ENCODE measurements around the gene CACNA1D. TPM values are rescaled to one million over a fixed set of nuclear protein-coding genes. Genes with fewer than 3 reads are reported as not detected.

The CACNA1D gene
- polyA plus RNA-seq, 1 donor (not counting 4 experiments of a cell fraction or from before 2014, with no cell fraction given) = 0.20 TPM

DNA sequence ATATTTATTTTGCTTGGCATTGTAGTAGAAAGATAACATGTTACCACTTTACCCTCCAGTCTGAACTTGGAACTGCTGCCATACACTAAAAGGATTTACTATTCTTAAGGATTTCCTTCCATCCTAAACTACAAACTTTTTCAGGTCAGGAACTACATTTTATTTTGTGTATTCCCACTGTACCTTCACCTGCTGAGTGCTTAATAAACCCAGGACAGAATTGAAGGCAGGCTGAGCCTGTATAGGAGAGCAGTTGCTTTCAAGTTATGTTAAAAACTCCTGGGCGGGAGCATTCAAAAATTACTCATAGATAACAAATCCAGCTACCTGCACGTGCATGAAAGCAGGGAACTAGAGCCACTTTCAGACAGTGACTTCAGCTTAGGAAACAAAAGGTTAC is 58.3 kb downstream of the CACNA1D start:
- Histone ChIP-seq H3K4me3 (ENCODE audit: control insufficient read depth in 2 of 3, extremely low read depth in 1 of 3, insufficient read depth in 2 of 3, low read depth in 1 of 3, low read length in 3 of 3) (no peak overlapping the region), H3K9ac (ENCODE audit: control insufficient read depth, extremely low read depth, insufficient read depth, low read length) (no peak overlapping the region), H3K27ac (ENCODE audit: control insufficient read depth, insufficient read depth, low read length) (no peak overlapping the region), H2AFZ (ENCODE audit: control insufficient read depth, low read length) (no peak overlapping the region), H3K9me3 (ENCODE audit: control insufficient read depth, low read depth, low read length) (no peaks in the 10 kb centered on the region), H3K79me2 (ENCODE audit: control insufficient read depth, insufficient read depth, low read length) (no peaks in the 10 kb centered on the region), H3K27me3 (ENCODE audit: control insufficient read depth, extremely low read depth, insufficient read depth, low read length) (no peaks in the 10 kb centered on the region), H3K4me1 (ENCODE audit: control insufficient read depth, extremely low read depth, insufficient read depth, low read length) (no peaks in the 10 kb centered on the region), H3K36me3 (ENCODE audit: control insufficient read depth in 2 of 2, extremely low read depth in 1 of 2, insufficient read depth in 2 of 2, low read length in 2 of 2) (no peaks in the 10 kb centered on the region), H4K20me1 (ENCODE audit: control insufficient read depth, extremely low read depth, insufficient read depth, low read length) (no peaks in the 10 kb centered on the region), H3K4me2 (ENCODE audit: control insufficient read depth, extremely low read depth, insufficient read depth, low read depth, low read length) (no peak overlapping the region), H3K9me1 (ENCODE audit: control insufficient read depth, extremely low read depth, insufficient read depth, low read length) (no peaks in the 10 kb centered on the region)
- no peak for DNase-seq (ENCODE audit: low read depth, low spot score)
- dilution Hi-C loops (cut with MboI; ENCODE audit: extremely low pct_ligation_motif_present, low sequenced_read_pairs) = no loop called here
- FAIRE-seq = no peak
- no peak for TF ChIP-seq EZH2 (IDR thresholded peaks at IDR 0.05; ENCODE audit: low read length)

DNA sequence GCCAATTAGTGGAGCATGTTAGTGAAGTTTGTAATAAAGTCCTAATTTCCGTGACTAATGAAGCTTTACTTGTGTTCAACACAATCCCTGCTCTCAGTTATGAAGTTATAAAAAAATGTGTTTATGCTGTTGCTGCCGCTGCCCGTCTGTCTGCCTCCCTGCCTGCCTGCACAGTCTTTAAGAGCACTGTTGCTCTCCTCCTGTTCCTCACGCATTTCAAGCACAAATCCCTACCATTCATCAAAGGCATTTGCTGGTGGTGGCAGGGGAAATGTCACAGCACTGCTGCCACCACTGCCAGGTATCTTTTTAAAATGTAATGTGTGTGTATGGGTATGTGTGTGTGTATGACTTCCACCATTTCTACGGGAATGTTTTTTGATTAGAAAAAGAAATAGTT is 58.8 kb downstream of the CACNA1D start:
- no peak for TF ChIP-seq EZH2 (IDR thresholded peaks at IDR 0.05; ENCODE audit: low read length)
- TF ChIP-seq, protein P1, sequence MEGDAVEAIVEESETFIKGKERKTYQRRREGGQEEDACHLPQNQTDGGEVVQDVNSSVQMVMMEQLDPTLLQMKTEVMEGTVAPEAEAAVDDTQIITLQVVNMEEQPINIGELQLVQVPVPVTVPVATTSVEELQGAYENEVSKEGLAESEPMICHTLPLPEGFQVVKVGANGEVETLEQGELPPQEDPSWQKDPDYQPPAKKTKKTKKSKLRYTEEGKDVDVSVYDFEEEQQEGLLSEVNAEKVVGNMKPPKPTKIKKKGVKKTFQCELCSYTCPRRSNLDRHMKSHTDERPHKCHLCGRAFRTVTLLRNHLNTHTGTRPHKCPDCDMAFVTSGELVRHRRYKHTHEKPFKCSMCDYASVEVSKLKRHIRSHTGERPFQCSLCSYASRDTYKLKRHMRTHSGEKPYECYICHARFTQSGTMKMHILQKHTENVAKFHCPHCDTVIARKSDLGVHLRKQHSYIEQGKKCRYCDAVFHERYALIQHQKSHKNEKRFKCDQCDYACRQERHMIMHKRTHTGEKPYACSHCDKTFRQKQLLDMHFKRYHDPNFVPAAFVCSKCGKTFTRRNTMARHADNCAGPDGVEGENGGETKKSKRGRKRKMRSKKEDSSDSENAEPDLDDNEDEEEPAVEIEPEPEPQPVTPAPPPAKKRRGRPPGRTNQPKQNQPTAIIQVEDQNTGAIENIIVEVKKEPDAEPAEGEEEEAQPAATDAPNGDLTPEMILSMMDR (optimal IDR thresholded peaks at IDR 0.05 in 1 of 3, IDR thresholded peaks at IDR 0.05 in 1 of 3, conservative IDR thresholded peaks at IDR 0.05 in 1 of 3; ENCODE audit: extremely low read depth in 1 of 3, insufficient read depth in 2 of 3, low read length in 3 of 3) = no peak
- H3K27ac ChIP-seq (ENCODE audit: control insufficient read depth, insufficient read depth, low read length) = no peak overlapping the region
- H3K9me3 ChIP-seq (ENCODE audit: control insufficient read depth, low read depth, low read length) = no peaks in the 10 kb centered on the region
- H3K4me1 ChIP-seq (ENCODE audit: control insufficient read depth, extremely low read depth, insufficient read depth, low read length) = no peaks in the 10 kb centered on the region
- no peak overlapping the region for H2AFZ ChIP-seq (ENCODE audit: control insufficient read depth, low read length)
- no peak overlapping the region for H3K4me3 ChIP-seq (ENCODE audit: control insufficient read depth in 2 of 3, extremely low read depth in 1 of 3, insufficient read depth in 2 of 3, low read depth in 1 of 3, low read length in 3 of 3)
- no peaks in the 10 kb centered on the region for H3K9me1 ChIP-seq (ENCODE audit: control insufficient read depth, extremely low read depth, insufficient read depth, low read length)
- no peaks in the 10 kb centered on the region for H3K79me2 ChIP-seq (ENCODE audit: control insufficient read depth, insufficient read depth, low read length)
- FAIRE-seq (no peak), DNase-seq (ENCODE audit: low read depth, low spot score) (no peak)
- H3K36me3 ChIP-seq (ENCODE audit: control insufficient read depth in 2 of 2, extremely low read depth in 1 of 2, insufficient read depth in 2 of 2, low read length in 2 of 2) = no peaks in the 10 kb centered on the region
- H3K9ac ChIP-seq (ENCODE audit: control insufficient read depth, extremely low read depth, insufficient read depth, low read length) = no peak overlapping the region
- no peaks in the 10 kb centered on the region for H3K27me3 ChIP-seq (ENCODE audit: control insufficient read depth, extremely low read depth, insufficient read depth, low read length)
- dilution Hi-C loops (cut with MboI; ENCODE audit: extremely low pct_ligation_motif_present, low sequenced_read_pairs) = no loop called here
- no peaks in the 10 kb centered on the region for H4K20me1 ChIP-seq (ENCODE audit: control insufficient read depth, extremely low read depth, insufficient read depth, low read length)
- H3K4me2 ChIP-seq (ENCODE audit: control insufficient read depth, extremely low read depth, insufficient read depth, low read depth, low read length) = no peak overlapping the region

DNA sequence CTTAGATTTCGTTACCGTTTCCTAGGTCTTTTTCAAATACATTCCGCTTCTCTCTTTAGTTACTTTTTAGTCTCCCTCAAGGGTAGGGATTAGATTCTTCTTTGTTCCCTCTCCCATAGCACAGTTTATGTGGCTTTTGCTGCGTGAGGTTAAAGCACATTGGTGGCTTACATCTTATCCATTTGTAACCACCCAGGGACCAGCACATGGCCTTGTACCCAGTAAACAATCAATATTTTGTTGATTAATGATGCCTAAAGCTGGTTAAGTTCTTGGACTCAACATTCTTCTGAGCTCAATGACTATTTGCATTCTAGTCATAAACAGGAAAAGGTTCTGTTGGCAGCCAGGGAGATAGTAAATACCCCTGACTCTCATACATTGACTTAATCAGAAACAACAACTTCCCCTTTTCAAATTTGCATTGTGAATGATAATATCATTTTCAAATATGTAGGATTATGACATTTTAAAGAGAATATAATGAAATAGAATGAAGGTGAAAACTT is 60.2 kb downstream of the CACNA1D start:
- Histone ChIP-seq H3K9ac (ENCODE audit: control insufficient read depth, extremely low read depth, insufficient read depth, low read length) (no peak overlapping the region), H3K4me3 (ENCODE audit: control insufficient read depth in 2 of 3, extremely low read depth in 1 of 3, insufficient read depth in 2 of 3, low read depth in 1 of 3, low read length in 3 of 3) (no peak overlapping the region), H3K4me1 (ENCODE audit: control insufficient read depth, extremely low read depth, insufficient read depth, low read length) (no peaks in the 10 kb centered on the region), H3K9me3 (ENCODE audit: control insufficient read depth, low read depth, low read length) (no peaks in the 10 kb centered on the region), H4K20me1 (ENCODE audit: control insufficient read depth, extremely low read depth, insufficient read depth, low read length) (no peaks in the 10 kb centered on the region), H3K27me3 (ENCODE audit: control insufficient read depth, extremely low read depth, insufficient read depth, low read length) (no peaks in the 10 kb centered on the region), H3K4me2 (ENCODE audit: control insufficient read depth, extremely low read depth, insufficient read depth, low read depth, low read length) (no peak overlapping the region), H3K36me3 (ENCODE audit: control insufficient read depth in 2 of 2, extremely low read depth in 1 of 2, insufficient read depth in 2 of 2, low read length in 2 of 2) (no peaks in the 10 kb centered on the region), H3K9me1 (ENCODE audit: control insufficient read depth, extremely low read depth, insufficient read depth, low read length) (no peaks in the 10 kb centered on the region), H3K27ac (ENCODE audit: control insufficient read depth, insufficient read depth, low read length) (no peak overlapping the region), H2AFZ (ENCODE audit: control insufficient read depth, low read length) (no peak overlapping the region), H3K79me2 (ENCODE audit: control insufficient read depth, insufficient read depth, low read length) (no peaks in the 10 kb centered on the region)
- TF ChIP-seq, protein P1 (optimal IDR thresholded peaks at IDR 0.05 in 1 of 3, IDR thresholded peaks at IDR 0.05 in 1 of 3, conservative IDR thresholded peaks at IDR 0.05 in 1 of 3; ENCODE audit: extremely low read depth in 1 of 3, insufficient read depth in 2 of 3, low read length in 3 of 3) = no peak
- TF ChIP-seq EZH2 (IDR thresholded peaks at IDR 0.05; ENCODE audit: low read length) = no peak
- no peak for DNase-seq (ENCODE audit: low read depth, low spot score)
- dilution Hi-C loops (cut with MboI; ENCODE audit: extremely low pct_ligation_motif_present, low sequenced_read_pairs) = no loop called here
- no peak for FAIRE-seq
